ENCODE measurements around the gene OLFML1. TPM values are rescaled to one million over a fixed set of nuclear protein-coding genes. Genes with fewer than 3 reads are reported as not detected.

OLFML1 gene
- total RNA-seq, 1 experiment from 2014 or later, result not detected

- POLR2A ChIA-PET (ENCODE audit: unreplicated experiment), result no interaction called here
- Histone ChIP-seq H3K4me2 (ENCODE audit: low read length) (no peak overlapping the region), H2AFZ (ENCODE audit: low read length) (no peak overlapping the region), H3K9me3 (ENCODE audit: low read length) (no peaks in the 10 kb centered on the region), H3K9me2 (replicated peaks; ENCODE audit: low read length) (no peaks in the 10 kb centered on the region), H3K36me3 (ENCODE audit: low read depth, low read length) (no peaks in the 10 kb centered on the region), H3K27ac (ENCODE audit: low read length) (no peak overlapping the region), H3K79me2 (ENCODE audit: low read length) (no peaks in the 10 kb centered on the region), H3K27me3 (ENCODE audit: low read length) (peaks cover 15% of the 10 kb centered on the region; the same call in 1 of the 2 replicates), H3K9ac (ENCODE audit: low read length) (no peak overlapping the region), H3F3A (ENCODE audit: low read length, unreplicated experiment) (no peaks in the 10 kb centered on the region), H3K4me1 (ENCODE audit: insufficient read depth, low read length) (no peaks in the 10 kb centered on the region), H3K4me3 (ENCODE audit: low read length) (no peak overlapping the region), H4K20me1 (ENCODE audit: low read length) (no peaks in the 10 kb centered on the region)
- intact Hi-C loops (cut with micrococcal nuclease), result no loop called here
- DNase-seq (no peak), ATAC-seq (no peak)
- TF ChIP-seq EZH2phosphoT487 (IDR thresholded peaks at IDR 0.05; ENCODE audit: borderline replicate concordance, low read length) (no peak), EZH2 (IDR thresholded peaks at IDR 0.05; ENCODE audit: low read length, unreplicated experiment) (no peak), CTCF (conservative IDR thresholded peaks at IDR 0.05; ENCODE audit: low read depth, low read length) (no peak)
- BruUV-seq (replicated peaks), result no TSS peak
- CTCF ChIA-PET, result no interaction called here
Measured at GRCh38 chr11:7530013-7530640, 44.8 kb downstream of the OLFML1 start.

- BruUV-seq (replicated peaks), result no TSS peak
- Histone ChIP-seq H3K36me3 (ENCODE audit: low read depth, low read length) (no peaks in the 10 kb centered on the region), H3K9ac (ENCODE audit: low read length) (no peak overlapping the region), H3K4me2 (ENCODE audit: low read length) (no peak overlapping the region), H2AFZ (ENCODE audit: low read length) (no peak overlapping the region), H3K27me3 (ENCODE audit: low read length) (0 out of 2 replicates have a peak, but pooled peaks cover 6% of the 10 kb centered on the region), H3F3A (ENCODE audit: low read length, unreplicated experiment) (no peaks in the 10 kb centered on the region), H3K9me3 (ENCODE audit: low read length) (no peaks in the 10 kb centered on the region), H3K79me2 (ENCODE audit: low read length) (no peaks in the 10 kb centered on the region), H3K4me1 (ENCODE audit: insufficient read depth, low read length) (no peaks in the 10 kb centered on the region), H3K9me2 (replicated peaks; ENCODE audit: low read length) (no peaks in the 10 kb centered on the region), H4K20me1 (ENCODE audit: low read length) (no peaks in the 10 kb centered on the region), H3K27ac (ENCODE audit: low read length) (no peak overlapping the region), H3K4me3 (ENCODE audit: low read length) (no peak overlapping the region)
- ATAC-seq (no peak), DNase-seq (no peak)
- intact Hi-C loops (cut with micrococcal nuclease), result no loop called here
- CTCF ChIA-PET, result no interaction called here
- POLR2A ChIA-PET (ENCODE audit: unreplicated experiment), result no interaction called here
- TF ChIP-seq EZH2 (IDR thresholded peaks at IDR 0.05; ENCODE audit: low read length, unreplicated experiment) (no peak), EZH2phosphoT487 (IDR thresholded peaks at IDR 0.05; ENCODE audit: borderline replicate concordance, low read length) (no peak), CTCF (conservative IDR thresholded peaks at IDR 0.05; ENCODE audit: low read depth, low read length) (no peak)
Measured at GRCh38 chr11:7531011-7531410, 45.7 kb downstream of the OLFML1 start.

- no peak for TF ChIP-seq EZH2phosphoT487 (IDR thresholded peaks at IDR 0.05; ENCODE audit: borderline replicate concordance, low read length)
- no peak for TF ChIP-seq CTCF (conservative IDR thresholded peaks at IDR 0.05; ENCODE audit: low read depth, low read length)
- TF ChIP-seq EZH2 (IDR thresholded peaks at IDR 0.05; ENCODE audit: low read length, unreplicated experiment), result no peak
- no peak overlapping the region for H3K4me3 ChIP-seq (ENCODE audit: low read length)
- H3K27me3 ChIP-seq (ENCODE audit: low read length), result peaks cover 8% of the 10 kb centered on the region; the same call in 1 of the 2 replicates
- CTCF ChIA-PET, result no interaction called here
- POLR2A ChIA-PET (ENCODE audit: unreplicated experiment), result no interaction called here
- H3F3A ChIP-seq (ENCODE audit: low read length, unreplicated experiment), result no peaks in the 10 kb centered on the region
- H3K4me2 ChIP-seq (ENCODE audit: low read length), result no peak overlapping the region
- BruUV-seq (replicated peaks), result no TSS peak
- DNase-seq (no peak), ATAC-seq (no peak)
- no peak overlapping the region for H2AFZ ChIP-seq (ENCODE audit: low read length)
- H4K20me1 ChIP-seq (ENCODE audit: low read length), result no peaks in the 10 kb centered on the region
- no peaks in the 10 kb centered on the region for H3K79me2 ChIP-seq (ENCODE audit: low read length)
- H3K9ac ChIP-seq (ENCODE audit: low read length), result no peak overlapping the region
- H3K4me1 ChIP-seq (ENCODE audit: insufficient read depth, low read length), result no peaks in the 10 kb centered on the region
- no peaks in the 10 kb centered on the region for H3K9me2 ChIP-seq (replicated peaks; ENCODE audit: low read length)
- H3K27ac ChIP-seq (ENCODE audit: low read length), result no peak overlapping the region
- H3K36me3 ChIP-seq (ENCODE audit: low read depth, low read length), result no peaks in the 10 kb centered on the region
- H3K9me3 ChIP-seq (ENCODE audit: low read length), result no peaks in the 10 kb centered on the region
- intact Hi-C loops (cut with micrococcal nuclease), result no loop called here
Measured at GRCh38 chr11:7532405-7533145, 47.3 kb downstream of the OLFML1 start.
